HepG2 (cell line): ENCODE measurements around the gene ATP11A. TPM values are rescaled to one million over a fixed set of nuclear protein-coding genes. Genes with fewer than 3 reads are reported as not detected.
A peak's percentile ranks its signal among the peaks of the same experiment; 100 is the strongest.
"Not testable (repeated sequence)": the region's sequence is repeated elsewhere in the genome, so short reads cannot be mapped to it uniquely, and the experiment has no call there.

ENCODE experiments used
- ATAC-seq: fragments of 200-7000 bp; cut with Tn5 transposase; 3 replicates; pipeline ENCODE4 v1.9.1; 2020; ENCODE audit warnings: mild to moderate bottlenecking, moderate library complexity
- BruUV-seq: library from RNA; stranded (reverse); fragments of 400-500 nt; replicated peaks from 2 replicates; lab custom pipeline; 2021; lab: Mats Ljungman, UMichigan
- CTCF ChIA-PET: fragments of 300-600 bp; formaldehyde crosslinking; extraction: SDS; loops from one replicate; lab custom pipeline; 2021; ENCODE audit warnings: low total read pairs, inconsistent platforms, low intra/inter-chr PET ratio; lab: Yijun Ruan, JAX
- POLR2A ChIA-PET: fragments of 350-600 bp; sonication (Branson Sonifier 250); formaldehyde crosslinking; loops from one replicate; lab custom pipeline; 2020; ENCODE audit warnings: antibody characterized with exemption, inconsistent platforms; lab: Yijun Ruan, JAX
- DNase-seq: peaks from one replicate; pipeline ENCODE4 v3.0.0-alpha.2; 2015; ENCODE audit warnings: low spot score
- FAIRE-seq: peaks from 3 replicates; lab custom pipeline; 2011; peaks lifted over from hg19 to GRCh38; lab: Jason Lieb, UNC
- H2AFZ ChIP-seq: one replicate; pipeline ENCODE4 v1.6.1; 2011; ENCODE audit warnings: low read length, inconsistent platforms
- H3K27ac ChIP-seq: fragments of 300-600 bp; 3 replicates; pipeline ENCODE4 v1.8.0; 2011; ENCODE audit warnings: mixed run types, mild to moderate bottlenecking, mixed read lengths, low read length, inconsistent platforms; ENCODE audit not compliant: insufficient read depth; ENCODE audit errors: extremely low read length
- H3K27me3 ChIP-seq, 2 experiments: fragments of 200-600 bp in 1 of 2; 2 replicates in 1 of 2; 3 replicates in 1 of 2; pipeline versions ENCODE4 v1.6.0 to v1.8.0; 2011; ENCODE audit warnings: low read length in 2 of 2, mild to moderate bottlenecking in 2 of 2, moderate library complexity in 2 of 2, inconsistent platforms in 1 of 2; ENCODE audit not compliant: insufficient read depth in 2 of 2, control insufficient read depth in 1 of 2
- H3K36me3 ChIP-seq, 2 experiments: fragments of 200-600 bp in 1 of 2; replicated peaks in 1 of 2; 2 replicates in 1 of 2; 3 replicates in 1 of 2; pipeline versions ENCODE4 v1.5.1 to v1.8.0; 2011; ENCODE audit warnings: low read length in 2 of 2, inconsistent platforms in 1 of 2; ENCODE audit not compliant: insufficient read depth in 2 of 2, control insufficient read depth in 1 of 2
- H3K4me1 ChIP-seq: 2 replicates; pipeline ENCODE4 v1.5.1; 2012; ENCODE audit warnings: low read length, inconsistent platforms; ENCODE audit not compliant: insufficient read depth
- H3K4me2 ChIP-seq: 2 replicates; pipeline ENCODE4 v1.6.0; 2011; ENCODE audit warnings: low read depth, low read length, inconsistent platforms
- H3K4me3 ChIP-seq, 3 experiments: fragments of 200-600 bp in 1 of 3; sonication (generic), shearing (Covaris generic) in 1 of 3; replicated peaks in 1 of 3; 2 replicates each; pipeline ENCODE4 v1.5.1; 2011 to 2016; ENCODE audit warnings: low read length in 3 of 3, inconsistent platforms in 2 of 3, low read depth in 2 of 3, mild to moderate bottlenecking in 2 of 3, control low read depth in 1 of 3, mixed read lengths in 1 of 3; ENCODE audit not compliant: insufficient read depth in 1 of 3
- H3K79me2 ChIP-seq: one replicate; pipeline ENCODE4 v1.6.1; 2011; ENCODE audit warnings: low read length, inconsistent platforms; ENCODE audit not compliant: insufficient read depth
- H3K9ac ChIP-seq: 2 replicates; pipeline ENCODE4 v1.6.0; 2011; ENCODE audit warnings: mild to moderate bottlenecking, low read depth, low read length, inconsistent platforms; ENCODE audit not compliant: insufficient read depth
- H3K9me3 ChIP-seq: 2 replicates; pipeline ENCODE4 v1.5.1; 2012; ENCODE audit warnings: mild to moderate bottlenecking, low read length
- H4K20me1 ChIP-seq: 2 replicates; pipeline ENCODE4 v1.6.0; 2011; ENCODE audit warnings: inconsistent platforms, mild to moderate bottlenecking, low read length, moderate library complexity; ENCODE audit not compliant: insufficient read depth
- AGO2 ChIP-seq: fragments of 200-400 bp; formaldehyde crosslinking; optimal IDR thresholded peaks from 2 replicates; pipeline ENCODE3; 2017; ENCODE audit warnings: mild to moderate bottlenecking, low read depth, low read length, moderate library complexity
- ESRRA ChIP-seq: sonication (generic); formaldehyde crosslinking; IDR thresholded peaks from 2 replicates; pipeline ENCODE4 v1.5.1; 2020; ENCODE audit warnings: mild to moderate bottlenecking, low read depth, missing genetic modification reagents
- WIZ ChIP-seq: sonication (generic); formaldehyde crosslinking; IDR thresholded peaks from 2 replicates; pipeline ENCODE4 v1.5.1; 2020; ENCODE audit warnings: mild to moderate bottlenecking, missing genetic modification reagents
- WGBS: methylation state at CpG from one replicate; pipeline ENCODE4 v1.1.6; 2017; ENCODE audit warnings: low lambda C conversion rate; 5-methylcytosine and 5-hydroxymethylcytosine counted together
- in situ Hi-C: cut with HindIII; loops from 2 replicates; pipeline ENCODE4 v1.10.0; 2017; ENCODE audit warnings: low pct_unique_long_range_greater_than_20kb; ENCODE audit not compliant: extremely low pct_ligation_motif_present
- intact Hi-C: fragments of 100-400 bp; cut with micrococcal nuclease; formaldehyde crosslinking; loops from one replicate; pipeline ENCODE4 v1.10.0; 2022; ENCODE audit not compliant: unreplicated experiment
- polyA plus RNA-seq, 8 experiments: library from polyadenylated mRNA; depleted of rRNA in 3 of 8; stranded (reverse) in 7 of 8; unstranded in 1 of 8; fragments of >200 nt; fragmentation: Illumina TruSeq in 4 of 8; extraction: Trizol in 4 of 8; gene quantifications; 2 replicates each; pipeline versions ENCODE4 v1.2.1 to v1.2.3, GENCODE V29; 2011 to 2016; ENCODE audit warnings: low read depth in 4 of 8, missing spikeins in 1 of 8, mixed read lengths in 1 of 8; ENCODE audit not compliant: insufficient read depth in 1 of 8
- total RNA-seq, 5 experiments: library from RNA; depleted of rRNA; stranded (reverse); fragments of >200 nt; fragmentation: Illumina TruSeq; extraction: Trizol; gene quantifications; 2 replicates each; pipeline ENCODE4 v1.2.3, GENCODE V29; 2016; ENCODE audit warnings: low read depth in 1 of 5
- TF ChIP-seq, protein P1 (sequence below): sonication (generic); formaldehyde crosslinking; conservative IDR thresholded peaks from 2 replicates; pipeline ENCODE4 v1.8.0; 2022; ENCODE audit warnings: mild to moderate bottlenecking, moderate library complexity, missing genetic modification reagents
- TF ChIP-seq, protein P2 (sequence below): sonication (generic); formaldehyde crosslinking; conservative IDR thresholded peaks from 2 replicates; pipeline ENCODE4 v1.8.1; 2023; ENCODE audit warnings: missing genetic modification reagents

Gene ATP11A
- total and polyA plus RNA-seq, 2 of the 13 experiments (the other 11 are each of a cell fraction or from before 2014, with no cell fraction given): 18.4 to 20.1 TPM

DNA sequence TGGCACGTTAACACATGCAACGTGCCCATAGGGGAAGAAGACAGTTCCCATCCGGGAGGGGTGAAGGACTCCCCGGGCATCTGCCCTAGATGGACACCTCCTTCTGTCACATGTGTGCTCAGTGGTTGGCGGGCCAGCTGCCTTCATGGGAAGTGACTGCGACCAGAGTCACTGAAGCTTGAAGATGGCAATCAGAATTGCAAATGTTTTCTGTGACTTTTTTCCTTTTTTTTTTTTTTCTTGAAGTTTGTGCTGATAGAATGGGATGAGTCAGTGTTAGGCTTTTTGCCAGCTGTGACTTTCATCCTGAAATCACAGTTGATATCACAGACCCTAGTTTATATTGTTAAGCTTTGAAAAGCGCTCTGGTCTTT is 170.0 kb downstream of the ATP11A start (continued):
- TF ChIP-seq, protein P1, sequence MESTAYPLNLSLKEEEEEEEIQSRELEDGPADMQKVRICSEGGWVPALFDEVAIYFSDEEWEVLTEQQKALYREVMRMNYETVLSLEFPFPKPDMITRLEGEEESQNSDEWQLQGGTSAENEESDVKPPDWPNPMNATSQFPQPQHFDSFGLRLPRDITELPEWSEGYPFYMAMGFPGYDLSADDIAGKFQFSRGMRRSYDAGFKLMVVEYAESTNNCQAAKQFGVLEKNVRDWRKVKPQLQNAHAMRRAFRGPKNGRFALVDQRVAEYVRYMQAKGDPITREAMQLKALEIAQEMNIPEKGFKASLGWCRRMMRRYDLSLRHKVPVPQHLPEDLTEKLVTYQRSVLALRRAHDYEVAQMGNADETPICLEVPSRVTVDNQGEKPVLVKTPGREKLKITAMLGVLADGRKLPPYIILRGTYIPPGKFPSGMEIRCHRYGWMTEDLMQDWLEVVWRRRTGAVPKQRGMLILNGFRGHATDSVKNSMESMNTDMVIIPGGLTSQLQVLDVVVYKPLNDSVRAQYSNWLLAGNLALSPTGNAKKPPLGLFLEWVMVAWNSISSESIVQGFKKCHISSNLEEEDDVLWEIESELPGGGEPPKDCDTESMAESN (CRISPR knock-in tag): no peak
- TF ChIP-seq ESRRA (CRISPR knock-in tag): no peak
- TF ChIP-seq, protein P2, sequence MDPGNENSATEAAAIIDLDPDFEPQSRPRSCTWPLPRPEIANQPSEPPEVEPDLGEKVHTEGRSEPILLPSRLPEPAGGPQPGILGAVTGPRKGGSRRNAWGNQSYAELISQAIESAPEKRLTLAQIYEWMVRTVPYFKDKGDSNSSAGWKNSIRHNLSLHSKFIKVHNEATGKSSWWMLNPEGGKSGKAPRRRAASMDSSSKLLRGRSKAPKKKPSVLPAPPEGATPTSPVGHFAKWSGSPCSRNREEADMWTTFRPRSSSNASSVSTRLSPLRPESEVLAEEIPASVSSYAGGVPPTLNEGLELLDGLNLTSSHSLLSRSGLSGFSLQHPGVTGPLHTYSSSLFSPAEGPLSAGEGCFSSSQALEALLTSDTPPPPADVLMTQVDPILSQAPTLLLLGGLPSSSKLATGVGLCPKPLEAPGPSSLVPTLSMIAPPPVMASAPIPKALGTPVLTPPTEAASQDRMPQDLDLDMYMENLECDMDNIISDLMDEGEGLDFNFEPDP: no peak

DNA sequence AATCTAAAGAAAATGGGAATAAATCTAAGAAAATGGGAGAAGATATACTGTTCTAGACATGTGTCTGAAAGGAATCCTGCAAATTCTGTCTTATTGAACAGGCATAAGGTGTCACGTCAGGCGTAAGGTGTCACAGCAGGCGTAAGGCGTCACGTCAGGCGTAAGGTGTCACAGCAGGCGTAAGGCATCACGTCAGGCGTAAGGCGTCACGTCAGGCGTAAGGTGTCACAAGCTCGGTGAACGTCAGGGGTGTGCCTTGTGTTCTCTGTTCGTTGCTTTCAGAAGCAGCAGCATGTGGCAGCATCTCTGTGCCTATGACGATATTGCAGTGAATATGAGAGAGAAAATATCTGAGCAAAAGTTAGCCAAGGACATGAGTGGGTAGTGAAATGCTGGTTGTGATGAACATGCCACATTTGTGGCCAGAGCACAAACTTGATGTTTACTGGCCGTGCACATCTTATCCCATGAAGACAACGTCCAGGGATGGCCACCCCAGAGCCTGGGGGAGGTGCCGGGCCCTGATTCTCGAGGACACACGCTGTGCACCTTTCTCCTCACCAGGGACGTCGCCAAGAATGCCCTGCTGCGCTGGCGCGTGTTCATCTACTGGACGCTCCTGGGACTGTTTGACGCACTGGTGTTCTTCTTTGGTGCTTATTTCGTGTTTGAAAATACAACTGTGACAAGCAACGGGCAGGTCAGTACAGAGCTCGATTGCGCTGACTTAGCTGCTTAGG is 172.2 kb downstream of the ATP11A start:
- Histone ChIP-seq H3K9ac (no peak overlapping the region), H3K36me3 (peaks cover 28 to 65% of the 10 kb centered on the region in 2 experiments), H3K4me2 (no peak overlapping the region), H2AFZ (no peak overlapping the region), H3K27ac (no peak overlapping the region), H3K9me3 (no peaks in the 10 kb centered on the region), H4K20me1 (no peaks in the 10 kb centered on the region)
- 98% methylated on average over 30 of the region's 32 CpGs for WGBS
- FAIRE-seq (no peak), ATAC-seq (no peak; the same call in 2 of the 3 replicates), DNase-seq (no peak)
- in situ Hi-C loops (no loop called here), intact Hi-C loops (no loop called here)
- no TSS peak for BruUV-seq
- CTCF ChIA-PET: no interaction called here
- TF ChIP-seq AGO2 (peak; percentile 21), WIZ (no peak)
- TF ChIP-seq, all 625 proteins: peak for 1
- POLR2A ChIA-PET: no interaction called here
- Histone ChIP-seq H3K4me3 (no peak overlapping the region), H3K27me3 (no peaks in the 10 kb centered on the region), H3K4me1 (no peaks in the 10 kb centered on the region), H3K79me2 (no peaks in the 10 kb centered on the region)

DNA sequence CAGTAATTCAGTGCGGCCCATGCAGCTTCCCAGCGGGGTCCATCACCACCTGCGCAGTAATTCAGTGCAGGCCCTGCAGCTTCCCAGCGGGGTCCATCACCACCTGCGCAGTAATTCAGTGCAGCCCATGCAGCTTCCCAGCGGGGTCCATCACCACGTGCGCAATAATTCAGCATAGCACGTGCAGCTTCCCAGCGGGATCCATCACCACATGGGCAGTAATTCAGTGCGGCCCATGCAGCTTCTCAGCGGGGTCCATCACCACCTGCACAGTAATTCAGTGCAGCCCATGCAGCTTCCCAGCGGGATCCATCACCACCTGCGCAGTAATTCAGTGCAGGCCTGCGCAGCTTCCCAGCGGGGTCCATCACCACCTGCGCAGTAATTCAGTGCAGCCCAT is 173.5 kb downstream of the ATP11A start:
- H3K9ac ChIP-seq, in situ Hi-C loops, POLR2A ChIA-PET, H3K4me2 ChIP-seq, H3K27ac ChIP-seq, FAIRE-seq, DNase-seq, H3K27me3 ChIP-seq, H2AFZ ChIP-seq, intact Hi-C loops, ATAC-seq, CTCF ChIA-PET, H3K4me3 ChIP-seq, H3K79me2 ChIP-seq, BruUV-seq, H3K4me1 ChIP-seq, H3K9me3 ChIP-seq, H4K20me1 ChIP-seq: not testable (repeated sequence)
- WGBS: 96% methylated on average over 5 of the region's 17 CpGs
- peaks cover 23 to 66% of the 10 kb centered on the region in 2 experiments; a peak in 4 of 5 replicates for H3K36me3 ChIP-seq

DNA sequence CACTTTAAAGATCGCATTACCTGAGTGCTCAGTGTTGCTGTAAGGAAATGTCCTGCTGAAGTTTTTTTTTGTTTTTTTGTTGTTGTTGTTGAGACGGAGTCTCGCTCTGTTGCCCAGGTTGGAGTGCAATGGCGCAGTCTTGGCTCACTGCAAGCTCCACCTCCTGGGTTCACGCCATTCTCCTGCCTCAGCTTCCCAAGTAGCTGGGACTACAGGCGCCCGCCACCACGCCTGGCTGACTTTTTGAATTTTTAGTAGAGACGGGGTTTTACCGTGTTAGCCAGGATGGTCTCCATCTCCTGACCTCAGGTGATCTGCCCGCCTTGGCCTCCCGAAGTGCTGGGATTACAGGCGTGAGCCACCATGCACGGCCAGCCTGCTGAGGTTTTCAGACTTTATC is 175.6 kb downstream of the ATP11A start:
- H3K9ac ChIP-seq, FAIRE-seq, in situ Hi-C loops, POLR2A ChIA-PET, ATAC-seq, BruUV-seq, H3K9me3 ChIP-seq, CTCF ChIA-PET, DNase-seq, H3K27ac ChIP-seq, H2AFZ ChIP-seq, H4K20me1 ChIP-seq, H3K79me2 ChIP-seq, H3K27me3 ChIP-seq, H3K4me1 ChIP-seq, H3K4me2 ChIP-seq, H3K4me3 ChIP-seq, intact Hi-C loops: not testable (repeated sequence)
- peaks cover 27 to 59% of the 10 kb centered on the region in 2 experiments; a peak in 4 of 5 replicates for H3K36me3 ChIP-seq
- 96% methylated on average over 14 of the region's 14 CpGs for WGBS
